Ishikawa (cell line): ENCODE measurements around the gene MGAT4C.

Source experiments
- CEBPB ChIP-seq: IDR thresholded peaks from 2 replicates; pipeline ENCODE4 v1.6.1; 2012
- CREB1 ChIP-seq: IDR thresholded peaks from 2 replicates; pipeline ENCODE4 v1.6.1; 2012; ENCODE audit warnings: low read depth
- EGR1 ChIP-seq: IDR thresholded peaks from 2 replicates; pipeline ENCODE4 v1.6.1; 2012
- EP300 ChIP-seq: IDR thresholded peaks from 2 replicates; pipeline ENCODE4 v1.6.1; 2012; ENCODE audit warnings: borderline replicate concordance
- FOXM1 ChIP-seq: IDR thresholded peaks from 2 replicates; pipeline ENCODE4 v1.6.1; 2012; ENCODE audit warnings: low read depth, borderline replicate concordance
- NFIC ChIP-seq: IDR thresholded peaks from 2 replicates; pipeline ENCODE4 v1.6.1; 2012
- RAD21 ChIP-seq: IDR thresholded peaks from 2 replicates; pipeline ENCODE4 v1.6.1; 2012; ENCODE audit warnings: low read depth
- REST ChIP-seq: IDR thresholded peaks from 2 replicates; pipeline ENCODE4 v1.6.1; 2012; ENCODE audit warnings: low read depth, mild to moderate bottlenecking
- TAF1 ChIP-seq: IDR thresholded peaks from 2 replicates; pipeline ENCODE4 v1.6.1; 2012; ENCODE audit warnings: low read depth, mild to moderate bottlenecking
- TCF12 ChIP-seq: IDR thresholded peaks from 2 replicates; pipeline ENCODE4 v1.6.1; 2012; ENCODE audit warnings: low read depth
- TEAD4 ChIP-seq: IDR thresholded peaks from 2 replicates; pipeline ENCODE4 v1.6.1; 2012
- USF1 ChIP-seq: IDR thresholded peaks from 2 replicates; pipeline ENCODE4 v1.6.1; 2012
- YY1 ChIP-seq: IDR thresholded peaks from 2 replicates; pipeline ENCODE4 v1.6.1; 2012; ENCODE audit warnings: low read depth
- ZBTB7A ChIP-seq: IDR thresholded peaks from 2 replicates; pipeline ENCODE4 v1.6.1; 2012; ENCODE audit warnings: low read depth
- TF ChIP-seq, protein P1 (sequence below): IDR thresholded peaks from 2 replicates; pipeline ENCODE4 v1.6.1; 2012

Gene MGAT4C

DNA sequence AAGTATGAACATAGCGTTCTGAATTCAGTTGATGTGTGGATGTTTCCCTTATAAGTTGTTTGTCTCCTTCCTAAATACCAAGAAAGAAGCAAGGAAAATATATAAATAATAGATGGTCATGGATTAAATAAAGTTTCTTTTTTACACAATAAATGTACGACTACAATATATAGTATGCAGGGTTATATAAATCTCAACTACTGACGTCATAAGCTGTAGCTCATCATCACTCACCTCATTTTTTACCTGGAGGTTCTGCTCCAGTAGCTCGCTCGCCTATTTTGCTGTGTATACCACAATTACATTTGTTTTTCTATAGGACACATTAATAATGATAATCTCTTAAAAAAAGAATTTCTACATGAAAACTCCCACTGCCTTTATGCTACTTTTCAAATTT lies 272.6 kb downstream of the MGAT4C start:
- TF ChIP-seq EP300 (no peak), RAD21 (no peak), YY1 (no peak), EGR1 (no peak), ZBTB7A (no peak), CREB1 (no peak), TCF12 (no peak), TEAD4 (no peak), NFIC (no peak), CEBPB (no peak)
- TF ChIP-seq, protein P1, sequence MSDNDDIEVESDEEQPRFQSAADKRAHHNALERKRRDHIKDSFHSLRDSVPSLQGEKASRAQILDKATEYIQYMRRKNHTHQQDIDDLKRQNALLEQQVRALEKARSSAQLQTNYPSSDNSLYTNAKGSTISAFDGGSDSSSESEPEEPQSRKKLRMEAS: no peak

DNA sequence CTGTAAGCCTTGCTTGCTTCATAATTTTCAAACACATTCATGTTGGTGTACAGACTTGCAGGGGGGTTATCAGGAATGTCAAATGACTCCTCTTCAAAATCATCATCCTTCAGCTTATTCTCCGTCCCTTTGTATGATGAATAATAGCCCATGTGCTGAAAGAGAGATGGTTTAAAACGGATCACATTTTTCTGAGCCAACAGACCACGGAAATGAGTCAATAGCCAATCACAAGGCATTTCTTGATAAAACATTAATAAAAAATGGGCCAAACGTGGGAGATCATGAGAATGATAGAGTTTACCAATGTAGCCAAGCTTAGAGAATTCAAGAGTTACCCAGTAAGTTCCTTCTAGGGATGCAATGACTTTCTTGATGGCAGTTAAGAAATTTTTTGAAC lies 276.6 kb downstream of the MGAT4C start:
- TF ChIP-seq ZBTB7A (no peak), TCF12 (no peak), EP300 (no peak), YY1 (no peak)

DNA sequence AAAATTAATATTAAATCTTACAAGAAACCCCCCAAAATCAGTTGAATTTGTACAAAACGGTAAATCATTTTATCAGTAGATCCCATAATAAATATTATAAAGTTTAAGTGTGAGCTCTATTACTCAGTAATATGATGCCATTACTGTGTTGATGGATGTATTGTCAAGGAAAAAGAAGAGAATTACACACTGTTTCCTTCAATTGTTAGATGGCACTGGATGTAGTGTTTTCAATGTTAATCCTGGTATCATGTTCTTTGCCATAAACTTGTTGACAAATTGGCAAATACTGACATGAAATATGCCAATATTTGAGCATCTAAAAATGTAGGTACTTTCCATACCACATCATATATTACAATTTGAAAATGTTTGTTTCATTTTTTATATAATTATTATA lies 280.5 kb downstream of the MGAT4C start:
- no peak for TF ChIP-seq FOXM1
- TF ChIP-seq, protein P1: no peak
- TF ChIP-seq CREB1: no peak
- no peak for TF ChIP-seq EP300
- no peak for TF ChIP-seq NFIC
- no peak for TF ChIP-seq TAF1
- TF ChIP-seq REST: no peak
- TF ChIP-seq CEBPB: no peak

DNA sequence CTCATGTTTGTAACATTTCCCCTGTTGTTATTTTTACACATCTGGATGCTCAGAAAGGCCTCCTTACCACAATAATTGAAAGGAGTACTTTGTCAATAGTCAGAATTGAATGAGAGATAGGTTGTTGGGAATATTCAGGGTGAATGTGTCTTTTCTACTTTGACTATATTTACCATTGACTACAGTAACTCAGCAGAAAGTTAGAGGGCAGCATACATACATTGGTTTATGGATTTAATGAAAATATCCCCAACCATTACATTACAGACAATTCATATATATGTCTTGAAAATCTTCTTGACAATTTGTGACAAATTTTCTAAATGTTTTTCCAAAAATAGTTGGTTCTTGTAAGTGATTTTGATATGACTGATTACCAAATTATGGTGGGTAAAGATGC lies 284.4 kb downstream of the MGAT4C start:
- TF ChIP-seq FOXM1: no peak

GRCh38 chr12:85968606-85969005 lies 287.6 kb downstream of the MGAT4C start:
- no peak for TF ChIP-seq USF1

GRCh38 chr12:85963326-85963725 lies 292.9 kb downstream of the MGAT4C start:
- no peak for TF ChIP-seq USF1
- no peak for TF ChIP-seq NFIC
- TF ChIP-seq TCF12: no peak
- no peak for TF ChIP-seq EP300
- TF ChIP-seq EGR1: no peak
- TF ChIP-seq ZBTB7A: no peak
- TF ChIP-seq CEBPB: no peak
- no peak for TF ChIP-seq RAD21
- no peak for TF ChIP-seq CREB1

DNA sequence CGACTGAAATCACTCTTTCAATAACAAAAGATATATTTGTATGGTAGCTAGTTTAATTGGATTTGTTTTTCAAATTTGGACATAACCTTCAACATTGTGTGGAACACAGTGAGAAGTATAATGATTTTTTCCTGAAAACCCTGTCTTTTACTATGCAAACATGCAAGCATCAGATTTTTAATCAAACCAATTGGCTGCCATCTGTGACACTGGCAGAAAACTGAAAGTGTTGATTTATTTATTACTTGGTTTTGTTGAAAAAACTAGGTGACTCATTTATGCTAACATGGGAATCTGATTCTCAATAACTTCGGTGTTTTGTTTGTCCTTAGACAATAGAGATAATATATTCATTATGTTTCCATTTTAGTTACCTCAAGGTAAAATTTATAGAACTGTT lies 300.1 kb downstream of the MGAT4C start:
- TF ChIP-seq RAD21 (no peak), EP300 (no peak), FOXM1 (no peak), REST (no peak), TCF12 (no peak), EGR1 (no peak), ZBTB7A (no peak), USF1 (no peak), YY1 (no peak), CEBPB (no peak)
